Umbilical cord (tissue), 2 donors: ENCODE measurements around the gene MRPL55. TPM values are rescaled to one million over a fixed set of nuclear protein-coding genes. Genes with fewer than 3 reads are reported as not detected.
"Not testable (repeated sequence)": the region's sequence is repeated elsewhere in the genome, so short reads cannot be mapped to it uniquely, and the experiment has no call there.

Source experiments
- DNase-seq: peaks from one replicate; pipeline ENCODE4 v3.0.0-alpha.2; 2015; ENCODE audit warnings: low spot score
- total RNA-seq: library from RNA; depleted of rRNA; stranded (reverse); fragments of >200 nt; gene quantifications from one replicate; pipeline ENCODE4 v1.2.3, GENCODE V29; 2014; ENCODE audit warnings: low replicate concordance; ENCODE audit not compliant: insufficient read depth

The MRPL55 gene
- total RNA-seq, 1 donor from 2014 or later, result 46.0 TPM

DNA sequence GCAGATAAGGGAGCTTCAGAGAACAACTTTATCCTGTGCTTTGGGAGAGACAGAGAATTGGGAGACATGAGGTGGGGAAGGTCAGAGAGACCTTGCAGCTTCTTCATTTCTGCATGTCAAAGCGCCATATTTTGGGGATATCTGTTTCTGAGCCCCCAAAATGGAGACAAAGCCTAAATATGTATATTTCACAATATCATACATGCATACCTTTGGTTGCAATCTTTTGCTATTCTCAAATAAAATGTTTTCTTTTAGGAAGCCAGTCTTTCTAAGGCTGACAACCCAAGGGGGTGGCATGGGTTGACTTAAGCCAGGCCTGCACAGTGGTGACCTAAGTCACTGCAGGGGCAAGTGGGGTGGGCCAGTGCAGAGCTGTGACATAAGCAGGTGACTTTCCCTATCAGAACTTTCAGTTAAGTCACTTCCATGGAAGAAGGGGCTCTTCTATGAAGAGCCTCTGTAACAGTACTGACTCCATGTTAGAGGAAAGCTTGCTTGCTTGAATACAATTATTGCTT lies 13.9 kb upstream of the MRPL55 start:
- no peak for DNase-seq

- peak; percentile 80 for DNase-seq
Observed at GRCh38 chr1:228120857-228121489, 11.9 kb upstream of the MRPL55 start.

DNA sequence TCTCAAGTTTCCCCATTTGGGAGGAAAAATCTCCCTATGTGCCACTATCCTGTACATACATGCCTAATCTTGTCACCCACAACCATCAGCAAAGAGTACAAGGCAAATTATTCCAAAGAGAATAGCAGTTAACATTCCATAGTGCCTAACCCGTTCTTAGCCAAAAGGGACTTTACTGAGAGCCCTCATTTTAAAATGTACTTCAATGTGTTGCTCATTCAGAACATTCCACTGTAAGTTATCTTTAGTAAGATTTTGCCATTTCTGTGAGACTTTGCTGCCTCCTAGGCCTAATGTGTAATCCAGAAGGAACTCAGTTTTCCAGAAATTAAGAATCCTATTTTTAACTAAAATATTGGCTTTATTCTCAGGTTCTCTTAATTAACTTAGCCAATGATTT lies 11.3 kb upstream of the MRPL55 start:
- DNase-seq, result peak; percentile 52

DNA sequence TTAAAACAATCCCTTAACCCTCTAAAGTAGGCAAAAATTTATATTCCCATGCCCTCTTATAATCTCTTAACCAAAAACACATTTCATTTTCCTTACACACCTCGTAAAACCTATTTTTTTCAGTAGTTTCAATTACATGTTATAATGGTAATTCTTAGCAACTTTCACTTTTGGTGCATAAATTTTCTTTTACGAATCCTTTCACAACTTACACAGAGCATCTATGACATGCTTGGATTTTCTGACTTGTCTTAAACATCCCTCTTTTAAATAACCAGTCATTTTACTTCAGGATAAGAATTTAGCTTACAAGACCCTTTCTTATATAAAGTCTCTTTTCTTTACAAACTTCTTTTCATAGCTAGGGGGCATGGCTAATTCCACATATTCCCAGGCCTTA lies 8.9 kb upstream of the MRPL55 start:
- no peak for DNase-seq

GRCh38 chr1:228117335-228117734 lies 8.2 kb upstream of the MRPL55 start:
- no peak for DNase-seq

- no peak for DNase-seq
Observed at GRCh38 chr1:228114827-228115226, 5.7 kb upstream of the MRPL55 start.

DNA sequence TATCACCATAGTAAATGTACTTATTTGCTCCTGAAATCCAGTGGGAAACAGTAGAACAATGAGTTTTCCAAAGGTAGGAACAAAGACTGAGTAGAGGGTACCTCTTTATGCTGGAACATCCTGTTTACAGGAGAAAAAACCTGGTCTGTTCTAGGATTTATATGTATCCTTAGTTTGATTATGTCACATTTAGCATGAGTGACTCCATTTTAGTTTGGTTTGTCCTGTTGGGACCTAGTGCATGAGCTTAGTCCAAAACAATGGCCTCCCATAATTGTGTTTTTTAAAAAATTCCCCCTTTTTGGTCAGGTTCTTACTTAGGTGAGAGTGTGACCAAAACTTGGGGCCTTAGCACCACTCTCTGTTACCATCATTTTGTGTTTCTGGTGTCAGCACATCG lies 3.5 kb upstream of the MRPL55 start:
- DNase-seq, result no peak

- no peak for DNase-seq
Observed at GRCh38 chr1:228112167-228112566, 3.1 kb upstream of the MRPL55 start.

GRCh38 chr1:228111315-228111714 lies 2.2 kb upstream of the MRPL55 start:
- DNase-seq, result not testable (repeated sequence)

GRCh38 chr1:228110556-228110955 lies 1.5 kb upstream of the MRPL55 start:
- DNase-seq, result no peak

DNA sequence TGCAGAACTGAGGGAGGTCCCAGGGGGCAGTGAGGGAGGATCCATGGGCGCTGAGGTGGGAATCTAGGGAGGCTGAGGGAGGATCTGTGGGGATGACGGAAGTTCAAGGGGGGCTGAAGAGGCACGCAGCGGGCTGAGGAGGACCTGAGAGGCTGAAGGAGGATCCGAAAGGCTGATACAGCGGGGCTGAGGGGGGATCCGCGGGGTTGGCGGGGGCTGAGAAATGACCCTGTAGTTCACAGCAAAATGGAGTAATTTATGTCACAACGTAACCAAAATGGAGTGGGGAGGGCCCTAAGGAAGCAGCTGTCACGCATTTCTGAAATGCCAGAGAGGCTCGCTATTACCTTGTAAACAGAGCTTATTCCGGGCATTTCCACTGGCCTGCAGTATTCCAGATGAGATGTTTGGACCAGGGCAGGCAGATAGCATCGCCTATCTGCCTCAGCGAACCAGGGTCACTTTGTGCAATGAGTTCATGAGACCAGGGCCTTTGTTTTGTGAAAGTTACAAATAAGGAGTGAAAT lies 926 bp upstream of the MRPL55 start:
- peak; percentile 51 for DNase-seq

DNA sequence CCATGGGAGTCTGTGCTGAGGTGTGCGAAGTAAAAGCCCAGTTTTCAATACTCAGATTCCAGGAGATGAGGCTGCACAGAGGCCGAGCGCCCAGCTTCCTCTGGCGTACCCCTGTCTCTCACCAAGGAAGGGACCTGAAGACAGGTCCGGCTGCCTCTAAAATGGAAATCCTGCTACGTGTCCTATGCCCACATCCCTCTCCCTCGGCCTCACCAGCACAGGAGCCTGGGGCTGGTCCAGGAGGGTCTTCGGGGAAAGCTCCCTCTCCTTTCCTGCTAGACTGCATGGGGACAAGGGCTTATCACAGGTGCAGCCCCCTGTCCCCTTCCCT lies 392 bp downstream of the MRPL55 start:
- no peak for DNase-seq

- no peak for DNase-seq
Observed at GRCh38 chr1:228108055-228108690, 926 bp downstream of the MRPL55 start.

DNA sequence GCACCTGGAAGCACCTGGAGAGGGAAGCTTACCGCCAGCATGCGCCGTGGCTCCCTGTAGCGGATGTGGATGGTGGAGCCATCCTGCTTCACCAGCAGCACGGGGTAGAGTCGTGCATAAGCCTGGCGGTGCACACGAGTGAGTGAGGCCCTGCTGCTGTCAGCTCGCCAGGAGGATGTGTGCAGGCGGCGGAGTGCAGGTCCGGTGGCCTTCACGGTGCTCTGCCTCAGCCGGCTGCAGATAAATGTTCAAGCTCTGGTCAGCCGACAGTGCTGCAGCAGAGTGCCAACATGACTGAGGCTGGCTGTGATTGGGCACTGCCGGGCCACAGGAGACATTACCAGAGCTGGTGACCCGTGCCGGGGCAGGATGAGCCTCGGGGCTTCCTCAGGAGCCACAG lies 1.5 kb downstream of the MRPL55 start:
- DNase-seq, result no peak

- DNase-seq, result no peak
Observed at GRCh38 chr1:228106800-228107054, 2.4 kb downstream of the MRPL55 start.

- no peak for DNase-seq
Observed at GRCh38 chr1:228105996-228106799, 2.9 kb downstream of the MRPL55 start.

DNA sequence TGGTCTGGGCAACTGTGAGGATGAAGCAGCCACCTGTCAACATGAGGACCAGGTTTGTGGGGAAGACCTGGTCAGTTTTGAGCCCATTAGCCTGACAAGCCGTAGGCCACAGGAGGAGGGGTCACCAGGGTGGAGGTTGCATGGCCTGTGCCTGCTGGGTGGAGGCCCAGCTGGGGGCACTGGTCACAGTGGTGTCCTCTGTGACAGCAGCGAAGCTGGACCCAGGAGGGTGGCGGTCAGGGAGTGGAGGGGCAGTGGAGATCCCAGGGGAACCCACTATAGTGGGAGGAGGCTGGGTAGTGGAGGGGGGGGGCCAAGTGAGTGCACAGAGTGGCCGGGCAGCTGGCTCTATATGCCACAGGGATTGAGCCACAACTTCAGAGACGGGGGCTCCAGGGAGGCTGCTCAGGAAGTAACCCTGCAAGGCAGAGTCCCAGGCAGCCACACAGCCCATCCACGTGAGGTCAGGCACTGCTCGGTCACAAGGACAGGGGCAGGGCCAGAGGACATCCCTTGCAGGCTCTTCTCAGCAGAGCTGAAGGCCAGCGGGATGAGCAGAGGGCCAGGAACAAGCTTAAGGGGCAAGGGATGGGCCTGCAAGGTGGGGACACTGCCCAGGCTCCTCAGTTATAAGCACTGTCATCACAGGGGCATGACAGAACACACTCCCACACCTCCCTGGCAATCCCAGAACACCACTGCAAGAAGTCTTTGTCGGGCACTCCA lies 3.7 kb downstream of the MRPL55 start:
- DNase-seq, result no peak

GRCh38 chr1:228104526-228105269 lies 4.4 kb downstream of the MRPL55 start:
- no peak for DNase-seq

DNA sequence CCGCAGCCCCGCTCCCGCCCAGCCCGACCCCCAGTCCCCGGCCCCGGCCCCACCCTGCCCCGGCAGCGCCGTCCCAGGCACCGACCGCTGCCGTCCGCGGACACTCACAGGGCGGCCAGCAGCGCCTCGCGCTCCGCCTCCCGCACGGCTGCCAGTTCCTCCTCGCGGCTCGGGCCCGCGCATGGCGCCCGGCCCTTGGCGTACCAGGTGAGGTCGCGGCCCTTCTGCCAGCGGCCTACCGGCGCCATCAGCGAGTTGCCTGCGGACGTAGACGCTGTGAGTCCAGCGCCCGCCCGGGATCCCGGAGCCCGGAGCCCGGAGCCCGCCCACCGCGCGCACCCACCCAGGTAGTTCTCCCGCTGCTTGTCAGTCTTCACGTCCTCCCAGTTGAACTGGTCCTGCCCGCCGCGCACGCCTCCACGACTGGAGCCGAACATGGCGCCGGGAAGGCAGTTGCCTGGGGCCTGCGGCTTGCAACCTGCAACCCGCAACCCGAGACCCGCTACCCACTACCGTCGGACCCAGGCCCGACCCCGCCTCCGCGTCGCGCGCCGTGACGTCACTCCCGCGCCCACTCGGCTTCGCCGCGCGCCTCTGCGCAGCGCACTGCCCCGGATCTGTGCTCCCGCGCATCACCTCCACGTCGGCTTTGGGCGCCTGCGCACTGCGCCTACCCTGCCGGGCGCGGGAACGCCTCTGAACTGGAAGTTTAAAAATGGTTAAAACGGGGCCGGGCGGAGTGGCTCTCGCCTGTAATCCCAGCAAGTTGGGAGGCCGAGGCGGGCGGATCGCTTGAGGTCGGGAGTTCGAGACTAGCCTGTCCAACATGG lies 6.1 kb downstream of the MRPL55 start, which contains the start of gene C1orf35:
TSS of gene C1orf35 (minus strand) at position 535 of the 830 bp plus-strand sequence. CDS start at position 437, 98 bp downstream.
- DNase-seq, result peak; percentile 98
